Liver (tissue), 9 donors: ENCODE measurements around the gene SEL1L. TPM values are rescaled to one million over a fixed set of nuclear protein-coding genes. Genes with fewer than 3 reads are reported as not detected.
"Not testable (repeated sequence)": the region's sequence is repeated elsewhere in the genome, so short reads cannot be mapped to it uniquely, and the experiment has no call there.

Source experiments
- DNase-seq: peaks from one replicate; pipeline ENCODE4 v3.0.0-alpha.2; 2017; ENCODE audit warnings: low spot score
- H3K27ac ChIP-seq, 2 donors: one replicate each; pipeline ENCODE4 v1.7.0; 2013; ENCODE audit warnings: inconsistent platforms in 2 of 2, low read length in 2 of 2, control low read depth in 1 of 2, low read depth in 1 of 2, mild to moderate bottlenecking in 1 of 2
- H3K27me3 ChIP-seq, 4 donors: one replicate each; pipeline versions ENCODE4 v1.6.1 to v1.7.0; 2013; ENCODE audit warnings: low read length in 3 of 4, inconsistent platforms in 1 of 4, mild to moderate bottlenecking in 1 of 4, moderate library complexity in 1 of 4; ENCODE audit not compliant: control insufficient read depth in 4 of 4, insufficient read depth in 4 of 4
- H3K36me3 ChIP-seq, 4 donors: one replicate each; pipeline versions ENCODE4 v1.6.1 to v1.7.0; 2013; ENCODE audit warnings: low read length in 3 of 4, mild to moderate bottlenecking in 3 of 4, low read depth in 1 of 4, moderate library complexity in 1 of 4; ENCODE audit not compliant: control insufficient read depth in 4 of 4, insufficient read depth in 3 of 4
- H3K4me1 ChIP-seq, 4 donors: one replicate each; pipeline versions ENCODE4 v1.6.1 to v1.7.0; 2013; ENCODE audit warnings: low read length in 3 of 4, mild to moderate bottlenecking in 3 of 4, moderate library complexity in 1 of 4; ENCODE audit not compliant: control insufficient read depth in 4 of 4, insufficient read depth in 4 of 4
- H3K4me3 ChIP-seq, 3 donors: one replicate each; pipeline versions ENCODE4 v1.6.1 to v1.7.0; 2013; ENCODE audit warnings: low read length in 3 of 3, control low read depth in 1 of 3, low read depth in 1 of 3, mild to moderate bottlenecking in 1 of 3
- H3K9ac ChIP-seq, 2 donors: one replicate each; pipeline ENCODE4 v1.7.0; 2013; ENCODE audit warnings: low read length in 2 of 2, mild to moderate bottlenecking in 2 of 2, moderate library complexity in 2 of 2, control low read depth in 1 of 2, low read depth in 1 of 2
- H3K9me3 ChIP-seq, 4 donors: one replicate each; pipeline versions ENCODE4 v1.6.1 to v1.7.0; 2013; ENCODE audit warnings: low read length in 3 of 4; ENCODE audit not compliant: control insufficient read depth in 4 of 4
- ATF3 ChIP-seq: IDR thresholded peaks from 2 replicates; pipeline ENCODE4 v1.6.1; 2016; ENCODE audit warnings: antibody characterized with exemption
- CTCF ChIP-seq: fragments of 150-350 bp; IDR thresholded peaks from 2 replicates; pipeline ENCODE4 v1.5.1; 2017; ENCODE audit warnings: improper control_type of control experiment, low read depth, low read length; ENCODE audit not compliant: missing input control
- FOXA1 ChIP-seq: IDR thresholded peaks from 2 replicates; pipeline ENCODE4 v1.6.1; 2016; ENCODE audit warnings: antibody characterized with exemption
- HNF4A ChIP-seq, 2 donors: conservative IDR thresholded peaks; 2 replicates each; pipeline ENCODE4 v1.6.1; 2016; ENCODE audit warnings: antibody characterized with exemption in 2 of 2, mild to moderate bottlenecking in 2 of 2
- HNF4G ChIP-seq: IDR thresholded peaks from 2 replicates; pipeline ENCODE4 v1.6.1; 2016; ENCODE audit warnings: antibody characterized with exemption
- MAX ChIP-seq: IDR thresholded peaks from 2 replicates; pipeline ENCODE4 v1.6.1; 2016; ENCODE audit warnings: antibody characterized with exemption
- RAD21 ChIP-seq, 2 donors: IDR thresholded peaks; 2 replicates each; pipeline ENCODE4 v1.6.1; 2016; ENCODE audit warnings: antibody characterized with exemption in 2 of 2, mild to moderate bottlenecking in 2 of 2
- SP1 ChIP-seq: IDR thresholded peaks from 2 replicates; pipeline ENCODE4 v1.6.1; 2018; ENCODE audit warnings: antibody characterized with exemption, mild to moderate bottlenecking
- TAF1 ChIP-seq: conservative IDR thresholded peaks from 2 replicates; pipeline ENCODE4 v1.6.1; 2016; ENCODE audit warnings: antibody characterized with exemption, mild to moderate bottlenecking
- YY1 ChIP-seq: IDR thresholded peaks from 2 replicates; pipeline ENCODE4 v1.6.1; 2016; ENCODE audit warnings: antibody characterized with exemption, mild to moderate bottlenecking
- WGBS: extraction: QIAGEN DNeasy Blood & Tissue Kit; methylation state at CpG from one replicate; pipeline ENCODE4 v1.1.7; 2013; 5-methylcytosine and 5-hydroxymethylcytosine counted together
- polyA plus RNA-seq, 2 donors: library from polyadenylated mRNA; stranded (reverse) in 1 of 2; unstranded in 1 of 2; fragments of 200-250 nt in 1 of 2; fragments of >200 nt in 1 of 2; fragmentation: Nextera tagmentation in 1 of 2; extraction: Ambion mirVana in 1 of 2; gene quantifications; one replicate each; pipeline versions ENCODE4 v1.2.1 to v1.2.3, GENCODE V29; 2013 to 2015
- total RNA-seq, 2 donors: library from RNA; depleted of rRNA; stranded (reverse); fragments of >200 nt; gene quantifications; one replicate each; pipeline ENCODE4 v1.2.3, GENCODE V29; 2014
- TF ChIP-seq, protein P1 (sequence below): IDR thresholded peaks from 2 replicates; pipeline ENCODE4 v1.6.1; 2016; ENCODE audit warnings: antibody characterized with exemption, mild to moderate bottlenecking
- TF ChIP-seq, protein P2 (sequence below): IDR thresholded peaks from 2 replicates; pipeline ENCODE4 v1.6.1; 2016; ENCODE audit warnings: antibody characterized with exemption
- donor health status: healthy.
- donor health status: healthy.
- donor health status: healthy.
- donor health status: healthy.
- donor health status: healthy.

Gene SEL1L
- total and polyA plus RNA-seq, 4 donors, result 40.7 to 117 (median 45.6) TPM

DNA sequence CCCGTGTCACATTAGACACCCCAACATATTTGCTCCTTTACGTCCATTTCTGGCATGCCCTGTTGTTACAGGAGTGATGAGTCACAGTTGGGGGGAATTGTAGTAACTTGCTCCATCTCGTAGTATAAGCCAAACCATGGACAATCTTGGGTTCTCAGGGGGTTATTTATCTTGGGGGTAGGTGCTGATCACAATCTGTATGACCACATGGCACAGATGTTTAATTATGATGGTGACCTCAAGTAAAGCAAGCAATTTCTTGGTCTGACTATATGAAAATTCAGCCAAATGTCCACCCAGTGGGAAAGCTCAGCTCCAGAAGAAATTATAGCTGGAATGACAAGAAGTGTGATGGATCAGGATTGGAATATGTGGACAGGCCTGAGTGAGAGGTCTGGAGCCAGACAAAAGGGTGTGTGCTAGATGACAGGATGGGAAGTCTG is 101.4 kb downstream of the SEL1L start:
- no peak for TF ChIP-seq HNF4A (conservative IDR thresholded peaks at IDR 0.05)
- no peak for TF ChIP-seq TAF1
- TF ChIP-seq FOXA1, result no peak
- no peak for TF ChIP-seq ATF3
- no peak for TF ChIP-seq SP1
- TF ChIP-seq YY1, result no peak
- no peak for TF ChIP-seq HNF4G
- TF ChIP-seq, protein P1, sequence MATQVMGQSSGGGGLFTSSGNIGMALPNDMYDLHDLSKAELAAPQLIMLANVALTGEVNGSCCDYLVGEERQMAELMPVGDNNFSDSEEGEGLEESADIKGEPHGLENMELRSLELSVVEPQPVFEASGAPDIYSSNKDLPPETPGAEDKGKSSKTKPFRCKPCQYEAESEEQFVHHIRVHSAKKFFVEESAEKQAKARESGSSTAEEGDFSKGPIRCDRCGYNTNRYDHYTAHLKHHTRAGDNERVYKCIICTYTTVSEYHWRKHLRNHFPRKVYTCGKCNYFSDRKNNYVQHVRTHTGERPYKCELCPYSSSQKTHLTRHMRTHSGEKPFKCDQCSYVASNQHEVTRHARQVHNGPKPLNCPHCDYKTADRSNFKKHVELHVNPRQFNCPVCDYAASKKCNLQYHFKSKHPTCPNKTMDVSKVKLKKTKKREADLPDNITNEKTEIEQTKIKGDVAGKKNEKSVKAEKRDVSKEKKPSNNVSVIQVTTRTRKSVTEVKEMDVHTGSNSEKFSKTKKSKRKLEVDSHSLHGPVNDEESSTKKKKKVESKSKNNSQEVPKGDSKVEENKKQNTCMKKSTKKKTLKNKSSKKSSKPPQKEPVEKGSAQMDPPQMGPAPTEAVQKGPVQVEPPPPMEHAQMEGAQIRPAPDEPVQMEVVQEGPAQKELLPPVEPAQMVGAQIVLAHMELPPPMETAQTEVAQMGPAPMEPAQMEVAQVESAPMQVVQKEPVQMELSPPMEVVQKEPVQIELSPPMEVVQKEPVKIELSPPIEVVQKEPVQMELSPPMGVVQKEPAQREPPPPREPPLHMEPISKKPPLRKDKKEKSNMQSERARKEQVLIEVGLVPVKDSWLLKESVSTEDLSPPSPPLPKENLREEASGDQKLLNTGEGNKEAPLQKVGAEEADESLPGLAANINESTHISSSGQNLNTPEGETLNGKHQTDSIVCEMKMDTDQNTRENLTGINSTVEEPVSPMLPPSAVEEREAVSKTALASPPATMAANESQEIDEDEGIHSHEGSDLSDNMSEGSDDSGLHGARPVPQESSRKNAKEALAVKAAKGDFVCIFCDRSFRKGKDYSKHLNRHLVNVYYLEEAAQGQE, result no peak
- no peak for TF ChIP-seq CTCF
- TF ChIP-seq, protein P2, sequence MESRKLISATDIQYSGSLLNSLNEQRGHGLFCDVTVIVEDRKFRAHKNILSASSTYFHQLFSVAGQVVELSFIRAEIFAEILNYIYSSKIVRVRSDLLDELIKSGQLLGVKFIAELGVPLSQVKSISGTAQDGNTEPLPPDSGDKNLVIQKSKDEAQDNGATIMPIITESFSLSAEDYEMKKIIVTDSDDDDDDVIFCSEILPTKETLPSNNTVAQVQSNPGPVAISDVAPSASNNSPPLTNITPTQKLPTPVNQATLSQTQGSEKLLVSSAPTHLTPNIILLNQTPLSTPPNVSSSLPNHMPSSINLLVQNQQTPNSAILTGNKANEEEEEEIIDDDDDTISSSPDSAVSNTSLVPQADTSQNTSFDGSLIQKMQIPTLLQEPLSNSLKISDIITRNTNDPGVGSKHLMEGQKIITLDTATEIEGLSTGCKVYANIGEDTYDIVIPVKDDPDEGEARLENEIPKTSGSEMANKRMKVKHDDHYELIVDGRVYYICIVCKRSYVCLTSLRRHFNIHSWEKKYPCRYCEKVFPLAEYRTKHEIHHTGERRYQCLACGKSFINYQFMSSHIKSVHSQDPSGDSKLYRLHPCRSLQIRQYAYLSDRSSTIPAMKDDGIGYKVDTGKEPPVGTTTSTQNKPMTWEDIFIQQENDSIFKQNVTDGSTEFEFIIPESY, result no peak
- Histone ChIP-seq H3K9me3 (no peaks in the 10 kb centered on the region), H3K4me3 (no peak overlapping the region), H3K27ac (no peak overlapping the region), H3K4me1 (peaks cover 0 to 22% (median 15%) of the 10 kb centered on the region in 4 donors), H3K27me3 (no peaks in the 10 kb centered on the region), H3K9ac (no peak overlapping the region), H3K36me3 (no peaks in the 10 kb centered on the region)
- 92% methylated on average over 3 of the region's 3 CpGs for WGBS
- no peak for DNase-seq

DNA sequence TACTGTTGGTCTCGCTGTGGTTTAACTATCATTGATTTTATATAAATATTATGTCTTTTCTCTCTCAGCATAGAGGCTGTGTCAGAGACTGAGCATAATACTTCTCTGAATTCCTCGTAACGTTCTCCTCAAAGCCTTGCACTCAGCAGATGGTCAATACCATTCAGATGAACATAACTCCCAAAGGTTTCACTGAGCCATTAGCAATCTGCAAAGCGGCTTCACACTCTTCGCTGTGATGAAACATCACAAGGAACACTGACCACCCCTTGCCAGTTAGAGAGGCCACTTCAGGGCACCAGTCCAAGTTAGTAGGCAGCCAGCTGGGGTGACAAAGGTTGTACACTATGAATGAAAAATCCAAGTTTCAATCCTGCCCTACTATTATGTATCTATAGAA is 103.4 kb downstream of the SEL1L start:
- Histone ChIP-seq H3K9ac (no peak overlapping the region), H3K4me3 (no peak overlapping the region), H3K36me3 (no peaks in the 10 kb centered on the region), H3K9me3 (no peaks in the 10 kb centered on the region), H3K27me3 (no peaks in the 10 kb centered on the region), H3K4me1 (peaks cover 0 to 12% (median 6%) of the 10 kb centered on the region in 4 donors), H3K27ac (no peak overlapping the region)
- TF ChIP-seq TAF1, result no peak
- no peak for TF ChIP-seq CTCF
- TF ChIP-seq HNF4G, result no peak
- TF ChIP-seq MAX, result no peak
- no peak for TF ChIP-seq RAD21 (IDR thresholded peaks at IDR 0.05)
- DNase-seq, result no peak
- WGBS, result 92% methylated on average over 5 of the region's 5 CpGs

DNA sequence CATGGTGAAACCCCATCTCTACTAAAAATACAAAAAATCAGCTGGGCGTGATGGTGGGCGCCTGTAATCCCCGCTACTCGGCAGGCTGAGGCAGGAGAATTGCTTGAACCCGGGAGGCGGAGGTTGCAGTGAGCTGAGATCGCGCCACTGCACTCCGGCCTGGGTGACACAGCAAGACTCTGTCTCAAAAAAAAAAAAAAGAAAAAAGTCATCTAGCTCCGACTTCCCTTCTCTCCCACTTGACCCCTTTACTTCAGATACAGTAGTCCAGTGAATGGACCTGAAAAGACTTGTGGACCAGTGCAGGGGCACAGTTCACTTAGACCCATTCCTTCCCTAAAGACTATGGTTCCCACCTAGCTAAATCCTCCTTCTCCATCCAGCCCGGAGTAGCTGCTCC is 103.9 kb downstream of the SEL1L start:
- not testable (repeated sequence) for H3K9ac ChIP-seq, H3K4me1 ChIP-seq, H3K27me3 ChIP-seq, H3K4me3 ChIP-seq, H3K27ac ChIP-seq, H3K36me3 ChIP-seq, H3K9me3 ChIP-seq, DNase-seq
- WGBS, result 96% methylated on average over 11 of the region's 11 CpGs
